GM20000 (cell line): ENCODE measurements around the gene SLC35F4.
"Not testable (repeated sequence)": the region's sequence is repeated elsewhere in the genome, so short reads cannot be mapped to it uniquely, and the experiment has no call there.

Source experiments
- DNase-seq: peaks from one replicate; pipeline ENCODE4 v3.0.0; 2012; ENCODE audit warnings: low spot score
- TF ChIP-seq, protein P1 (sequence below): IDR thresholded peaks from 2 replicates; pipeline ENCODE4 v1.5.1; 2012; ENCODE audit warnings: mild to moderate bottlenecking, control low read depth; ENCODE audit errors: extremely low read depth, missing control alignments

The SLC35F4 gene

DNA sequence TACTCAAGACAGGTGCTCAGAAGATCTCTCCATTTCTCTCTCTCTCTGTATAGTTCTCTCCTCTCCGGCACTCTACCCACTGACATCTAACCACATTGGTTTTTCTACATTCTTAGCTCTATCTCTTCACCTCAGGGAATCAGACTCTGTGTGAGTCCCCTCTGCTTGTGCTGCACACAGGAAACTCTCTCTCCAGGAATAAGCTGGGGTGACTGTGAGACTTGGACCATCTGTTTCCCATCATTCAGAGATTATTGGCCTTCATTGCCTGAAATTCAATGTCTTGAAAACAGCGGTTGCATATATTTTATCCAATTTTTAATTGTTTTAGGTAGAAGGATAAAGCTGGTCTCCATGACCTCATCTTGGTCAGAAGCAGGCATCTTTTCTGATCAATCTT is 105.0 kb downstream of the SLC35F4 start:
- no peak for DNase-seq

DNA sequence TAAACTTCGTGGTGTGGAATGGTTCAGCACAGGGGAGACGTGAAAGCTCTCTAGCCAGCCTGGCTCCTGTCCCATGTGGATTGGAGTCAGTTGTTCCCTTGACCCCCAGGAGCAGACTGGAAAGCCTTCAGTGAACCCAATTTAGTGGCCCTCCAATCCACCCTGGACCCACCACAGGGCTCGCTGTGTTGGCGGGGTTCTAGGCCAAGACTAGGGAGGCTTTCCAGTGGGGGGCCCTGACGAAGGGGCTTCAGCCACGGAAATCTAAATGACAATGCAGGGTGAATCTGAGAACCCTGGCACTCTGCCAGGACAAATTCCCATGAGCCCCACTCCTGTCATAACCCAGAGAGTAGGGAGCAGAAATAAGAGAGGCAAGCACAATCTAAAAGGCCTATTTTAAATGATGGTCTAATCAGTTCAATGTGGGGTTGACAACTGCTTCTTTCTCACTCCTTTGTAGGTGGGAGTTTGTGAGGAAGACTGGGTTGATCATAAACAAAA is 110.8 kb downstream of the SLC35F4 start:
- TF ChIP-seq, protein P1, sequence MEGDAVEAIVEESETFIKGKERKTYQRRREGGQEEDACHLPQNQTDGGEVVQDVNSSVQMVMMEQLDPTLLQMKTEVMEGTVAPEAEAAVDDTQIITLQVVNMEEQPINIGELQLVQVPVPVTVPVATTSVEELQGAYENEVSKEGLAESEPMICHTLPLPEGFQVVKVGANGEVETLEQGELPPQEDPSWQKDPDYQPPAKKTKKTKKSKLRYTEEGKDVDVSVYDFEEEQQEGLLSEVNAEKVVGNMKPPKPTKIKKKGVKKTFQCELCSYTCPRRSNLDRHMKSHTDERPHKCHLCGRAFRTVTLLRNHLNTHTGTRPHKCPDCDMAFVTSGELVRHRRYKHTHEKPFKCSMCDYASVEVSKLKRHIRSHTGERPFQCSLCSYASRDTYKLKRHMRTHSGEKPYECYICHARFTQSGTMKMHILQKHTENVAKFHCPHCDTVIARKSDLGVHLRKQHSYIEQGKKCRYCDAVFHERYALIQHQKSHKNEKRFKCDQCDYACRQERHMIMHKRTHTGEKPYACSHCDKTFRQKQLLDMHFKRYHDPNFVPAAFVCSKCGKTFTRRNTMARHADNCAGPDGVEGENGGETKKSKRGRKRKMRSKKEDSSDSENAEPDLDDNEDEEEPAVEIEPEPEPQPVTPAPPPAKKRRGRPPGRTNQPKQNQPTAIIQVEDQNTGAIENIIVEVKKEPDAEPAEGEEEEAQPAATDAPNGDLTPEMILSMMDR, result no peak
- no peak for DNase-seq

More for the DNA sequence above, 105.0 kb downstream of the SLC35F4 start:
- TF ChIP-seq, protein P1, result no peak

GRCh38 chr14:57754527-57754926 is 111.4 kb downstream of the SLC35F4 start:
- TF ChIP-seq, protein P1, result no peak
- DNase-seq, result no peak

GRCh38 chr14:57753821-57754220 is 112.1 kb downstream of the SLC35F4 start:
- TF ChIP-seq, protein P1, result no peak
- DNase-seq, result no peak

- not testable (repeated sequence) for DNase-seq
Measured at GRCh38 chr14:57752142-57752695, 113.7 kb downstream of the SLC35F4 start.

DNA sequence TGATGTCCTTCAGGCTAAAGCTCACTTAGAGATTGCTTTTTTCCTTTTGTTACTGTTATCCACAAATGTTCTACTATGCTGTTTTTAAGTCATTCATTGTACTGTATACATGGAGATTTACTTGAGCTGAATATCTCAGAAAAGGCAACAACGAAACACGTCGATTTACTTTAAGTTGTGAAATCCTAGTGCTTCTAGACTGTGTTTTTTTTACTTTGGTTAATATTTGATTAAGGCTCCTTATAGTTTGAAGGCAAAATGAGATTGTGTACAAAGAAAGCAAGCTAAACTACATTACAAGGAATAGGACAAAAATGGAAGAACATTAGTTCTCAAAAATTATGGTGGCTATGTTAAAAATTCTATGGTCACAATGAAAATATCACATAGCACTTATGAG is 114.5 kb downstream of the SLC35F4 start:
- DNase-seq, result no peak
- TF ChIP-seq, protein P1, result no peak

GRCh38 chr14:57749267-57749666 is 116.6 kb downstream of the SLC35F4 start:
- TF ChIP-seq, protein P1, result no peak
- no peak for DNase-seq

DNA sequence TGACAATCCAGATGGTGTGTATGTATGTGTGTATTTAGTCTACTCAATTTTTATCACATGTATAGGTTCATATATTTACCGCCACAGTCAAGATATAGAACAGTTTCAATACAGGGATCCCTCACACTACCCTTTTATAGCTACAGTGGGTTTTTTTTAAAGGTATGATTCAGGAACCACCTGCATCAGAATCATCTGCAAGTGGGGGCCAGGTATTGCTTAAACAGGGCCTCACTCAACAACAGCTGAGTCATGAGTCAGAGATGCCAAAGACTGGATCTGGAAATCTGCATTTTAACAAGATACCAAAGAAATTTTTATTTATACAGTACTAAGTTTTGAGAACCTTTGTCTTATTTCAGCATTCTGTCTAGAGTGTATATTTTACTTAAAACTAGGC is 117.6 kb downstream of the SLC35F4 start:
- no peak for DNase-seq
- TF ChIP-seq, protein P1, result no peak
